Middle frontal gyrus (tissue), 1 donor: ENCODE results near the gene DCAF17.
"Not testable (repeated sequence)": the region's sequence is repeated elsewhere in the genome, so short reads cannot be mapped to it uniquely, and the experiment has no call there.

ENCODE experiments used
- DNase-seq: peaks from one replicate; pipeline ENCODE4 v3.0.0-alpha.2; 2015; ENCODE audit warnings: low spot score; ENCODE audit errors: extremely low spot score

DCAF17 gene

DNA sequence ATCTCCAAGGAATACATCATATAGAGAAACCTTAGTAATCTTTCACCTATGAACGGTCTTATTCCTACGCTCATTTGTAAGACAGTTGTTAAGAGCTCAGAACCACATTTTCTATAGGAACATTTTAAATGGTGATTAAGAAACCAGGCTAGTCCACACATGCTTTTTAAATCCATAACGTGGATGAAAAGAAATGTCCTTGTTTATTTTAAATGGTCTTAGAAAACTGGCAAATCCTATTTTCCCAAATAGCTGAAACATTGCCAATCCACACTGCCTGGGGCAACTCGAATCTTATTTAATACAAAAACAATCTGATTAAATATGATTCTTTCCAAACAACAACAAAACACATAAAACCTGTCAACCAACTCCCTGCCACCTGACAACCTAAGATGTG lies 23.9 kb upstream of the DCAF17 start:
- no peak for DNase-seq

DNA sequence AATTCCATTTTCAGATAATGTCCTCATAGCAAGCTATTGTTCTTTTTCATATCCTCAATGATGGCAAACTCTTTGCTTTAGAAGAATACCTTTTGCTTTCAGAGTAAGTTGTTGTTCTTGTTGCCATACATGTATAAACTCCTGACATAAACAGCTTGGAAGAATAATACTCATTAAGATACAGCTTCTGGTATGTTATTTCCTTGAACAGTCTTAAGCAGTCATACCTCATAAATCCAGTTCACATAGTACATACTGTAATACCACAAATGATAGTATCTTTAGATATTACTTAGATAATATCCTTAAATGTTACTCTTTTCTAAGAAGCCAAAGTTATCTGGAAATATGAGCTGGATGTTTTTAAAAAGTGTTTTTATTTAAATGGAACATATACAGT lies 23.4 kb upstream of the DCAF17 start:
- no peak for DNase-seq

DNA sequence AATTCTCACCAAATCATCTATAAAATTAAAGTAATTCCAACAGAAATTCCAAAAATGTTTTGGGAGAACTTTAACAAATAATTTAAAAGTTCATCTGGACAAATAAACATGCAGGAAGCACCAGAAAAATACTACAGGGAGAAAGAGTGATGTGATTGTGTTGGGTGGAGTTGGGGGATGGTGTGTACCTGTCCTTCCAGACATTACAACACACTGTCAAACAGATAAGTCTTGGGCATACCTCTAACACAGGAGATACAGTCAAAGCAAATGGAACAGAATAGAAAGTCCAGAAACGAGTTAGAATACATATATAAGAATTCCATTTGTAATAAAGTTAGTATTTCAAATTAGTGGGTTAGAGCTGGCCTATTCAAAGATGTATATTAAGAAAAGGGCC lies 22.8 kb upstream of the DCAF17 start:
- no peak for DNase-seq

DNA sequence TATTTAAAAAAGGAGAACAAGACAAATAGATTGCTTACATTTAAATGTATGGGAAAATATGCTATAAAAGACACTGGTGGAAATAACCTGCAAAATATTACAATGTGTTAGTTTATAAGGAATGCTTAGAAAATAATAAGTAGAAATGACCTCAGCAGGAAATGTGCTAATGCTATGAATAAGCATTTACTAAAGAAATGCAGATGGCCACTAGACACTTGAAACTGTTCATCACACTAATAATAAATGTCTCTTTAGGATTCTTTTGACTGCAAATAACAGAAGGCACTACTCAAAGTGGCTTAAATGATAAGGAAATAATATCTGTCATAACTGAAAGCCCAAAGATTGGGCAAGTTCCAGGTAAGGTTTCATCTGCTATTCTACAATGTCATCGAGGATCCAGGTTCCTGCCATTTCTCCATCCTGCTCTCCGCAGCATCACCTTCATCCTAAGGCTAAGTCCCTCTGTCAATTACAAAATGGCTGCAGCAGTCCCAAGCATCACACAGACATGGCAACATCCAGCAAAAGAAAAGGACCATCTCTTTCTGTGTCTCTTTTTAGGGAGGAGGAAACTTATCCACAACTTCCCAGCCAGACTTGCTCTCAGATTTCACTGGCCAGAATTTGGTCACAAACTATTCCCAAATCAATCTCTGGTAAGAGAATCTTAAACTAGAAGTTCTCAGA lies 22.1 kb upstream of the DCAF17 start:
- no peak for DNase-seq

DNA sequence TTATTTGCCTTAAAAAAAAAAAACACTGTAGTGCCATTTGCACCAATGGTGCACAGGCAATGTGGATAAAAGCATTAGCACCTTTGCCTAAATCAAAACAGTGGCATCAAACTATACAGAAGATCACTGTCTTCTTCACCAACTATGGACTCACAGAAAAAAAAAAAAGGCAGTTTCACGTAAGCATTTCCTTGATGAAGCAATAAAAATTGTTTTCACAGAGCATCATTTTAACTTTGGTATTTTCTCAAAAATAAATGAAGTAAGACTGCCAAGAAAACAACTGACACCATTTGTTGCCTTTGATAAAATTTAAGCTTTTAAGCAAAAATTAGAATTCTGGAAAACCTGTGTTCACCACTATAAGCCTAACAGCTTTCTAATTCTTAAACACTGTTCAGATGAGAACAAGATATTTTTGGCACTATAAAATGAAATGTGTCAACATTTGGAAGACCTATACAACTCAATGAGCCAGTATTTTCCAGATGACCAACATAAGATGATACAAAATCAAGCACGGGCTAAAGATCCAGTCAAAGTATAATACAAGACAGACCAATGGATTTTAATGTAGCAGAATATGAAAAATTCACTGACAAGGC lies 21.4 kb upstream of the DCAF17 start:
- no peak for DNase-seq

DNA sequence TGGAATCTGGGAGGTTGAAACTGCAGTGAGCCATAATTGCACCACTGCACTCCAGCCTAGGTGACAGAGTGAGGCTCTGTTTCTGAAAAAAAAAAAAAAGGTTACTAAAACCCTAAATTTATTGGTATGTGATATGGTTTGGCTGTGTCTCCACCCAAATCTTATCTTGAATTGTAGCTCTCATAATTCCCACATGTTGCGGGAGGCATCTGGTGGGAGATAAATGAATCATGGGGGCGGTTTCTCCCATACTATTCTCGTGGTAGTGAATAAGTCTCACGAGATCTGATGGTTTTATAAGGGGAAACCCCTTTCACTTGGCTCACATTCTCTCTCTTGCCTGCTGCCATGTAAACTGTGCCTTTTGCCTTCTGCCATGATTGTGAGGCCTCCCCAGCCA lies 19.4 kb upstream of the DCAF17 start:
- not testable (repeated sequence) for DNase-seq

DNA sequence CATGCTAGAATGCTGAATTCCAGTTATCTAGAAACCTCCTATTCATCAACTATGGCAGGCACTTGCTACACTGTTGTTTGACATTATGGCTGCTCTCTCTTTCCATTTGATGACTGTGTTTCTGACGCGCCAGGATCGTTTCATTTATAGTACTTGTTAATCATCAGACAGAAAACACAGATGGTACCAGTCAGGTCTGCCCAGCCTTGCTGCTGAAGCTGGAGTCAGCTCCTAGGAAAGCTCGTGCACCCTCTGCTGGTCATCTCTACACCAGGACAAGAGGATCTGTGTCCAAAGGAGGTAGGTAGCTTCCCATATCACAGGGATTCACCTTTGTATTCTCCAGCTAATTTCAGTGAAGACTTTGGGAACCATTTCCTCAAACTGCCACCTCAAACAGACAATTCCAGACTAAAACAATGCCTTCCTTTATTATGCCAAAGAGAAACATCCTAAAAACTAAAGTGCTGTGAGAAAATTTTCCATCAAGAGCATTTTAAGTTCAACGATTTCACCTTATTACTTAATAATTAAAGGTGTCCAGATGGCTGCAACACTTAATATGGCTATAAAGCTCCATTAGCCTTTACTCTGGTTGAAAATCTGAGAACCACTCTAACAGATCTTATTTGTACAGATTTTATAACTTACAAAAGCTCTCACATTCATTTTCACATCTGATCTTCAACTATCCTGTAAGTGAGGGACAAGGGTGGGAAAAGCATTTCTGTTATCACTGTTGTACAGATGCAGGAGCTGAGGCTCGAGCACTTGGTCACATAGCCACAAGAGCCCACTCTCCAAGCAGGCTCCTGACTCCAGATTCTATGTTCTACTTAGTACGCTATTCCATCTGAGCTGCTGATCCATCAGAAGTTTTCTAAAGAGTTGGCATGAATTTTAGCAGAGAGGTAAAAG lies 17.8 kb upstream of the DCAF17 start:
- DNase-seq: peak; percentile 67

DNA sequence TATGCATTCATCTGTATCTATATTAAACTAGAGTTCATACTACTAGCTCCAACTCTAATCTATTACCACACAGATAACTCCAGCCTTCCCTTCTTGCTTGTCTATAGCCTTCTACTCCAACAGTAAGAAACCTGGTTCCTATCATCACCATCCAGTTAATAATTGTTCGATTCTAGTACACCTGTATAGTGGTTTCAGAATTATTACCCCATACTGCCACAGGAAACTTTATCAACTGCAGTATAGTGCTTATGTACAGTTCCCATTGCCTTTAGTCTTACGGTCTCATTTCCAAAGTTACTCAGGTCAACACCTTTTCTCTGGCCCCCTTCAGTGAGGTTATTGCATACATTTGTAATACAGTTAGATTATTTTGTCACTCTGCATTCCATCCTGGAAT lies 14.7 kb upstream of the DCAF17 start:
- DNase-seq: no peak

DNA sequence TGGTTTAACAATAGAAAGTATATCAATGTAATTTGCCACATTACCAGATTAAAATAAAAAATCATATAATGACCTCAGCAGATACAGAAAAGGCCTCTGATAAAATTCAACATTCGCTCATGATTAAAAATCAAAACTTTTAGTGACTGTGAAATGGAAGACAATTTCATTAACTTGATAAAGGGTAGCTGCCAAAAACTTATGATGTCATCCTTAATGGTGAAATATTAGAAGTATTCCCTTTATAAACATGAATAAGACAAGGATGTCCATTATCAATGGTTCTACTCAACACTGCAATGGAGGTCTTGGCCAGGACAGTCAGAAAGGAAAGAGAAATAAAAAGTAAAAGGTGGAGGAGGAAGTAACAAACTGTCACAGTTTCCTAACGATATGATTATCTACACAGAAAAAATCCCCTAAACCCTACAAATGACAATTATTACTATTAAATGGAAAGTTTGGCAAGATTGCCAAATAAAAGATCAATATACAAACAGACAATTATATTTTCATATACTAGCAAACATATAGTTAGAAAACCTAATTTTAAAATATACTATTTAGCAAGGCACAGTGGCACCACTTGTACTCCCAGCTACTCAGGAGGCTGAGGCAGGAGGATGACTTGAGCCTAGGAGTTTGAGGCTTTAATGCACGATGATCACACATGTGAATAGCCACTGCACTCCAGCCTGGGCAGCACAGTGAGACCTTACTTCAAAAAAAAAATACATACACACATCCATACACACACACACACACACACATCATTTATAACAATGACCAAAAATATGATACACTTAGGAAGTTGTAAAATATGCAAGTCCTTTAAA lies 13.1 kb upstream of the DCAF17 start:
- no peak for DNase-seq

DNA sequence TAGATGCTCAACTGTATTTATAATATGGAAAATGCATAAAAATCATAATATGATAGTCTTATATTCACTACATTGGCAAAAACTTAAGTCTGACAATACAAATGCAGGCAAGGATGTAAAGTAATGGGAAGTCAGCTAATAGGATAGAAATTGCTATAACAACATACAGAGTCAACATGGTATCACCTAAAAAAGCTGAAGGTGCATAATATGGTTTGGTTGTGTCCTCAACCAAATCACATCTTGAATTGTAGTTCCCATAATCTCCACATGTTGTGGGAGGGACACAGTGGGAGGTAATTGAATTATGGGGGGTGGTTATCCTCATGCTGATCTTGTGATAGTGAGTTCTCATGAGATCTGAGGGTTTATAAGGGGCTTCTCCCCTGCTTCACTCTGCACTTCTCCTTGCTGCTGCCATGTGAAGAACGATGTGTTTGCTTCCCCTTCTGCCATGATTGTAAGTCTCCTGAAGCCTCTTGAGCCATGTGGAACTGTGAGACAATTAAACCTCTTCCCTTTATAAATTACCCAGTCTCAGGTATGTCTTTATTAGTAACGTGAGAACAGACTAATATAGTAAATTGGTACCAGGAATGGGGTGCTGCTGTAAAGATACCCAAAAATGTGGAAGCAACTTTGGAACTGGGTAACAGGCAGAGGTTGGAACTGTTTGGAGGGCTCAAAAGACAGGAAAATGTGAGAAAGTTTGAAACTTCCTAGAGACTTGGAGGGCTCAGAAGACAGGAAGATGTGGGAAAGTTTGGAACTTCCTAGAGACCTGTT lies 11.1 kb upstream of the DCAF17 start:
- not testable (repeated sequence) for DNase-seq

DNA sequence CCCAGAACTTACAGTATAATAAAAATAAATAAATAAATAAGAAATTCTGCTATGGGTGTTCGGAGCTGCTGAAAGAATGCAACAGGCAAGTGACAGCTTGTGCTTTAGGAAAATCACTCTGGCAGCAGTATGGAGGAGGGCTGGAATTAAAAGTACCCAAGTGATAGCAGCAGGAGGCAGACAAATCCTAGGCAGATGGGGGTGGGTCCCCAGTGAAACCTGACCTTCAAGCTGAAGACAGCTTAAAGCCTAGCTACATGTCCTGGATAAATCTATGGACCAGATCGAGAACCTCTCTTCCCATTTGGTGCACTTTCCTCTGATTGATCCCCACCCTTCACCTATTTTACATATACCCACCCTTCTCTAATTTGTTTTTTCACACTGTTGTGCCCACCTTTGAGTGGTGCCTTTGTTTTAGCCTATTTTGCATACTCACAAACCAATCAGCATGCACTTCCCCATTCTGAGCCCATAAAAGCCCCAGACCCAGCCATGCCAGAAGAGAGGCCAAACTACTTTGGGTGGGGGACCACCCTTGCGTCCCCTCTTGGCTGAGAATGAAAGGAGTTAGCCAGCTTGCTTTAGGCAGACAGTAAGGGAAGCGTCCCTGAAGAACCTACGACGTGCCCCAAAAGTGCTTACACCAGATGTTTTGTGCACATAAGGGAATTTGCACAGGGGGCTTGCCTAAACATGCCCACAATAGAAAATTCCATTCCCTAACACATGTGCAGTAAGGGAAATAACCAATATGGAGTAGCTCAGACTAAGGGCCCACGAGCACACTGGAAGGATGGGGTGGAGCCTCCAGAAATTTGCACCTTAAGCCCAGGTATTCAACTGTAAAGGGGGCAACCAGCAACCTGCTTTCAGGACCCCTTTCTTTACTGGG lies 3.3 kb upstream of the DCAF17 start:
- DNase-seq: no peak

DNA sequence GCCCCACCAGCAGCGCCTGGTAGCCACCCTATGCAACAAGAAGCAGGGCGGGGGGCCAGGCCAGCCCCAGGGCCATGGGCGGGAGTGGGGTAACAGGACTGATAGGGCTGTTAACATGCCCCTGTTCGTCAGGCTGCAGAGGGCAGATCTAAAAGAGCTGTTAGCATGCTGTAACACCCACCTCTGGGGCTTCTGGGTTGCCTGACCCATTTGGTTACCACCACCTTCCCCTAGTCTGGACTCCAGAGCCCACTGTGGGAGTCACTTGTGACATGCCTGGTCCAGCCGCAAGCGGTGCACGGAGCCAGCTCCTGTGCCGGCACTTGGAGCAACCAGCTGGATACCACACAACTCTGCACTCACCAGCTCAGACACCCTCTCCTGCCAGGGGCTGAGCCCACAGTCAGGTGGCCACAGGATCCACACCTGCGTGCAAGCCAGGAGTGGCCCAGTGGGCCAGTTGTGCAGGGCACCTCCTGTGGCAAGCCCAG lies 2.3 kb upstream of the DCAF17 start:
- DNase-seq: no peak

DNA sequence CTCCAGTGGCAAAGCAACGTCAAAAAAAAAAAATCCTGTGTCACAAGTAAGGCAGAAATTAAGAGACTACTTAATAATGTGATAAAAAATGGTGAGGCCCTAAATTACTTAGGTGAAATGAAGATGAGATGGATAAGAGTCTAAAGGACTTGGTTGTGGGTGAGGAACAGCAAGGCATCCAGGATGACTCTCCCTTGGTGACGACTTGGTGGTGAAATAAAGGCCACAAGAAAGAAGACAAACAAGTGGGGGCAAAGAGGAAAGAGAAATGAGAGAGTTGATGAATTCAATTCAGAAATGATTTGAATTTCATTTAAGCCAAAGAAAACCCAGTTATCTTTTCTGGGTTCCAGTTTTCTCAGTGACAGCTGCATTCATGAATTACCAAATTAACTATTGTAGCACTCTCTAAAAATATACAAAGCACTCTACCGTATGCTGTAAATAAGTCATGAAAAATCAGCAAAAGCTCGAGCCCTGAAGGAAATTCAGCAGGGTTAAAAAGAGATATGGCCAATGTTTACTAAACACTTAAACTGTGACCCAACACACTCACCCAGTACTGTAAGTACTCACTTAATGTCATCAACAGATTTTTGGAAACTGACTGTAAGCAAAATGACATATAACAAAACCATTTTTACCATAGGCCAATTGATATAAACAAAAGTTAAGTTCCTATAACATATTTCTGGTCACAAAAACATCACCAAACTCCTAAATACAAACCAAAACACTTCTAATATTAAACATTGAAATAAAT lies 1.6 kb upstream of the DCAF17 start:
- DNase-seq: no peak

DNA sequence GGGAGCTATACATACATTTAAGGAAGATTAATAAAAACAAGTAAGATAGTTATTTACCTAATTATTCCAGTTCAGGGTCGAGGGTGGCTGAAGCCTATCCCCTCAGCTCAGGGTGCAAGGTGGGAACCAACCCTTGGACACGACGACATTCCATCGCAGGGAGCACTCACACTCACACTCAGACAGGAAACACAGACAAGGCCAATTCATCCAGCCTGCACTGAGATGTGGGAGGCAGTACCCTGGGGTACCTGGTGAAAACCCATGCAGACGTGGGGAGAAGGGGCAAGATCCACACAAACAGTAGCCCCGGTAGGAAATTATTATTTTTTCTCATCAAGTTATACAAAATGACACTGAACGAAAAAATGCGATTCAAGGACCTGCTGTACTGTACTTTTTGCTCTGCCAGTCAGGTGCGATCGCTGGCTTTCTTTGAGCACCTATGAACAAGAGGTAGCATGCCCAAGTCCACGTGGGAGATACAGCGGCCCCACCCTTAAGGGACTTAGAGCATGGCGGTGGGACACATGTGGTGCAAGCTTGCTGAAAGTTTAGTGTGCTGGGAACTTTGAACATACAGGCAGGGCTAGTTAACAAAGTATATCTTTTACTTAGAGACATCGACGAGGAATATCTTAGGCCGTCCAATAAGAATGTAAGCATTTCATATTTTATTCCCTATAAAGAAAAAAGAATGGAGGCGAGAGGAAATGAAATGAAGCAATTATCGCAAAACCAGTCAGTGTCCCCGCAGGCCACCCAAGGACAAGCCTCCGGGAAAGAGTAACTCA lies 860 bp upstream of the DCAF17 start:
- DNase-seq: no peak

DNA sequence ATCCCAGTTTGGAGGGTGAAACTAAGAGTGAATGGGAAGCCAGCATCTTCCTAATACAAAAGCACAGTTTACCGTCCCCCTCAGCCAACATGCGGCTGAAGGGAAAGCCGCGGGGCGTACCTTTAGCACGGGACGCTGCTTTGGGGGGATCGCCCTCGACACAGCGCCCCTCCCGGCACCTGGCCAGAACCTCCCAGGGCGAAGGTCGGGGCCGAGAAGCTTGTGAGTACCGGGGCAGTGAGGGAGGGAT lies 338 bp upstream of the DCAF17 start, which contains the start of gene METTL8:
TSS of gene METTL8 (minus strand) at position 228 of the 250 bp plus-strand sequence. CDS start 41,805 bp downstream, outside the sequence.
- DNase-seq: no peak

DNA sequence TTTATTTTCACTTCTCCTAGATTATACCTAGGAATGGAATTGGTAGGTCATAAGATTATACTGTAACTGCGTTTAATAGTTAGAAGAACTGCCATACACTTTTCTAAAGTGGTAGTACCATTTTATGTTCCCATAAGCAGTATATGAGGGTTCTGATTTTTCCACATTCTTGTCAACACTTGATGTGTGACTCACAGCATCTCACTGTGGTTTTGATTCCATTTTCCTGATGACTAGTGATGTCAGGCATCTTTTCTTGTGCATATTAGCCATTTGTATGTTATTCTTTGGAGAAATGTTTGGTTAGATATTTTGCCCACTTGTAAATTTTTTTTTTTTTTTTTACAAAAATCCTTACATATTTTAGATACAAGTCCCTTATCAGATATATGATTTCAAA lies 2.3 kb downstream of the DCAF17 start:
- DNase-seq: no peak

DNA sequence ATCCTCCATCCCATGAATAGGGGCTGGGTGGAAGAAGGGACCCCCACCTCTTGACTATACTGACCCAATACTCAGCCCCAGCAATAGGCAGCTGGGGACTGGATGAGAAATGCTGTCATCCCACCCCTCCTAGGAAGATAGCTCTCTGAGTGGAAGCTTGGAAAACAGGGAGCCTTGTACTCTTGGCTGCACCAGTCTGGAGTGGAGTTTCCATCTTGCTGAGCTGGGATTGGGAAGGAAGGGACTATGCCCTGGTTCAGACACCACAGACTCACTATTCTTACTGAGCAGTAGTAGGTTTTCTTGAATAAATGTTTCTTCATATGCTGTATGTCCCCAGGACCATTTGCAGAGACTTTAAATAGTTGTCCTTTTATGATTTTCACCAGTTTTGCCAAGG lies 7.4 kb downstream of the DCAF17 start:
- DNase-seq: no peak

DNA sequence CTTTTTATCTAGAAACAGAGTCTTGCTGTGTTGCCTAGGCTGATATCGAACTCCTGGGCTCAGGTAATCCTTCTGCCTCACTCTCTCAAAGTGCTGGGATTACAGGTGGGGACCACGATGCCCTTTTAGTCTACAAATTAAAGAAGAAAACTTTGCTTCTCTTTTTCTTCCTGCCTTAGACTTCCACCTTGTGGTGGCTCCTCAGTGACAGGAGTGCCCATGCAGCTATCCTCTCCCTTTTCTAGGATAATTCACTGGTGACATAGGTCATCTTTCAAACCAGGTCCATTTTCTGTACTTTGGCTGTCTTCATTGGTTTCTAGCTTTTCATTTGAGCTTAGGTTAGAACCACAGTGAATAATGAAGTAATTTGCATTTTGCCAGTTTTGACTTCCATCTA lies 13.6 kb downstream of the DCAF17 start:
- DNase-seq: no peak
